SK-N-SH (cell line): ENCODE measurements around the gene ATXN2.

Experiments used
- CHD2 ChIP-seq: fragments of 150-350 bp; IDR thresholded peaks from 2 replicates; pipeline ENCODE4 v1.6.1; 2018; ENCODE audit warnings: low read length; ENCODE audit not compliant: partially characterized antibody
- EZH2phosphoT487 ChIP-seq: fragments of 200-600 bp; sonication (generic); IDR thresholded peaks from 2 replicates; pipeline ENCODE4 v1.6.1; 2017; ENCODE audit warnings: low read depth, mixed run types, mild to moderate bottlenecking, antibody characterized with exemption, moderate library complexity, borderline replicate concordance
- GABPA ChIP-seq: IDR thresholded peaks from 2 replicates; pipeline ENCODE4 v1.4.0; 2012; ENCODE audit warnings: low read depth, mild to moderate bottlenecking
- JUND ChIP-seq: IDR thresholded peaks from 2 replicates; pipeline ENCODE4 v1.4.0; 2012
- POLR2AphosphoS5 ChIP-seq: IDR thresholded peaks from 2 replicates; pipeline ENCODE4 v1.6.1; 2012; ENCODE audit warnings: low read depth, low read length
- RAD21 ChIP-seq: IDR thresholded peaks from 2 replicates; pipeline ENCODE4 v1.6.1; 2012; ENCODE audit warnings: mild to moderate bottlenecking, low read length
- RCOR1 ChIP-seq: fragments of 150-350 bp; IDR thresholded peaks from 2 replicates; pipeline ENCODE4 v1.6.1; 2017; ENCODE audit warnings: antibody characterized with exemption, low read length
- RFX5 ChIP-seq: IDR thresholded peaks from 2 replicates; pipeline ENCODE4 v1.6.1; 2012; ENCODE audit warnings: mild to moderate bottlenecking, improper control_type of control experiment, low read length
- SIN3A ChIP-seq: IDR thresholded peaks from 2 replicates; pipeline ENCODE4 v1.6.1; 2012; ENCODE audit warnings: low read depth, mild to moderate bottlenecking, low read length, moderate library complexity, borderline replicate concordance
- TAF1 ChIP-seq: IDR thresholded peaks from 2 replicates; pipeline ENCODE4 v1.6.1; 2012; ENCODE audit warnings: low read depth, mild to moderate bottlenecking, low read length, moderate library complexity, borderline replicate concordance
- ZBTB33 ChIP-seq: IDR thresholded peaks from 2 replicates; pipeline ENCODE4 v1.4.0; 2012; ENCODE audit warnings: low read depth, borderline replicate concordance
- TF ChIP-seq, protein P1 (sequence below): fragments of 200-600 bp; sonication (generic); IDR thresholded peaks from 2 replicates; pipeline ENCODE4 v1.6.1; 2017; ENCODE audit warnings: antibody characterized with exemption, mild to moderate bottlenecking, moderate library complexity
- TF ChIP-seq, protein P2 (sequence below): IDR thresholded peaks from 2 replicates; pipeline ENCODE4 v1.4.0; 2012; ENCODE audit warnings: low read depth

DNA sequence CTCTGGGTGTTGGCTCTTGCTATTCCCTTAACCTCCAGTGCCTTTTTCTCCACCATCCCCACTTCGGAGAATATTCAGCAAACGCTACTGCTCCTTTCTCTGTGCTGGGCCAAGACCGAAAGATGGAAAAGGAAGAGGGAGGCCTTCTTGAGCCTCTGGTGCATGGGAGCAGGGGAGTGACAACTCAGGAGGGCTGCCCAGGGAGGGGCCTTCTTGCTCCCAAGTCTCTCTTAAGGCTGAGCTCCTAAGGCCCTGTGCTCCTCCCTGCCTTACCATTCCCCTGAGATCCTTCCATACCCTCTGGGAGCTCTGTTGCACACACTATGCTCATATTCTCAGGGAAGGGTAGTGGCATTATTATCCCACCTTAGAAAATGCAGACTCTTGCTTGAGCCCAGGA is 158.5 kb downstream of the ATXN2 start:
- no peak for TF ChIP-seq RFX5
- no peak for TF ChIP-seq EZH2phosphoT487
- no peak for TF ChIP-seq POLR2AphosphoS5
- no peak for TF ChIP-seq SIN3A
- TF ChIP-seq, protein P1, sequence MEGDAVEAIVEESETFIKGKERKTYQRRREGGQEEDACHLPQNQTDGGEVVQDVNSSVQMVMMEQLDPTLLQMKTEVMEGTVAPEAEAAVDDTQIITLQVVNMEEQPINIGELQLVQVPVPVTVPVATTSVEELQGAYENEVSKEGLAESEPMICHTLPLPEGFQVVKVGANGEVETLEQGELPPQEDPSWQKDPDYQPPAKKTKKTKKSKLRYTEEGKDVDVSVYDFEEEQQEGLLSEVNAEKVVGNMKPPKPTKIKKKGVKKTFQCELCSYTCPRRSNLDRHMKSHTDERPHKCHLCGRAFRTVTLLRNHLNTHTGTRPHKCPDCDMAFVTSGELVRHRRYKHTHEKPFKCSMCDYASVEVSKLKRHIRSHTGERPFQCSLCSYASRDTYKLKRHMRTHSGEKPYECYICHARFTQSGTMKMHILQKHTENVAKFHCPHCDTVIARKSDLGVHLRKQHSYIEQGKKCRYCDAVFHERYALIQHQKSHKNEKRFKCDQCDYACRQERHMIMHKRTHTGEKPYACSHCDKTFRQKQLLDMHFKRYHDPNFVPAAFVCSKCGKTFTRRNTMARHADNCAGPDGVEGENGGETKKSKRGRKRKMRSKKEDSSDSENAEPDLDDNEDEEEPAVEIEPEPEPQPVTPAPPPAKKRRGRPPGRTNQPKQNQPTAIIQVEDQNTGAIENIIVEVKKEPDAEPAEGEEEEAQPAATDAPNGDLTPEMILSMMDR: no peak
- no peak for TF ChIP-seq ZBTB33
- no peak for TF ChIP-seq GABPA
- TF ChIP-seq, protein P2, sequence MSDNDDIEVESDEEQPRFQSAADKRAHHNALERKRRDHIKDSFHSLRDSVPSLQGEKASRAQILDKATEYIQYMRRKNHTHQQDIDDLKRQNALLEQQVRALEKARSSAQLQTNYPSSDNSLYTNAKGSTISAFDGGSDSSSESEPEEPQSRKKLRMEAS: no peak
- TF ChIP-seq TAF1: no peak
- no peak for TF ChIP-seq JUND
- TF ChIP-seq CHD2: no peak
- no peak for TF ChIP-seq RCOR1
- no peak for TF ChIP-seq RAD21
